ENCODE data around the gene CNTNAP5.
"Not testable (repeated sequence)": the region's sequence is repeated elsewhere in the genome, so short reads cannot be mapped to it uniquely, and the experiment has no call there.

CNTNAP5 gene

DNA sequence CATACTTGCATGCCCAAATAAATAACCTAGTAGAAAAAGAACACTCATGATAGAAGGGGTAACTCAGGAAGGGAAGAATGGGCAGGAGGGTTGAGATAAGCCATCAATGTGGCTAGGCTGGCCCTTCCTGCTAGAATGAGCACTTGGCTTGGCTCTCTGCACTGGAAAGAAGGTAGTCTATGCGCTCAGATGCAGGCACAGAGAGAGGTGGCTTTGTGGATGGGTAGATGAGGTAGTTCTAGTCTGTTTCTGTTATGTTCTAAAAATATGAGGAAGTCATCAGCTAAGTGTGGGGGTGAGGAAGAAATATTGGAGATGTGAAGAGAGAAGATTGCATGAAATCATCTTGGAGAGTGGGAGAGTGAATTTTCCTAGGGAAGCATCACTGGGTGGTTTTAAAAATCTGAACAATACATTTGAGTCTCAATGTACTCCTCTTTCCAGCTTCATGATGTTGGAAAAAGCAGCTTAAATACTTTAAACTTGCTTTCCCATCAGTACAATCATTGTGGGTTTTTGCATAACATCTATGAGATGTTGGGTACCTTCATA, 357.1 kb downstream of the CNTNAP5 start:
- peaks cover 4% of the 10 kb centered on the region; the same call in 1 of the 2 replicates for H3K4me1 ChIP-seq (ENCODE audit: low read length)
- H2AFZ ChIP-seq (ENCODE audit: low read depth, low read length): no peak overlapping the region
- no peaks in the 10 kb centered on the region for H3K79me2 ChIP-seq (ENCODE audit: low read length)
- no peak overlapping the region for H3K27ac ChIP-seq (ENCODE audit: low read length)
- H3K4me2 ChIP-seq (ENCODE audit: low read length): no peak overlapping the region
- no peaks in the 10 kb centered on the region for H3K9me3 ChIP-seq (ENCODE audit: insufficient read depth, low read length)
- H3K27me3 ChIP-seq (ENCODE audit: low read depth, low read length): no peaks in the 10 kb centered on the region
- no peak overlapping the region for H3K4me3 ChIP-seq (ENCODE audit: low read length)
- H4K20me1 ChIP-seq (ENCODE audit: insufficient read depth, low read length): no peaks in the 10 kb centered on the region
- TF ChIP-seq EZH2phosphoT487 (IDR thresholded peaks at IDR 0.05; ENCODE audit: low read depth) (no peak), CTCF (IDR thresholded peaks at IDR 0.05; ENCODE audit: low read depth, low read length) (no peak)
- no peaks in the 10 kb centered on the region for H3K36me3 ChIP-seq (replicated peaks; ENCODE audit: low read depth, low read length)
- H3K9ac ChIP-seq (ENCODE audit: low read length): no peak overlapping the region

DNA sequence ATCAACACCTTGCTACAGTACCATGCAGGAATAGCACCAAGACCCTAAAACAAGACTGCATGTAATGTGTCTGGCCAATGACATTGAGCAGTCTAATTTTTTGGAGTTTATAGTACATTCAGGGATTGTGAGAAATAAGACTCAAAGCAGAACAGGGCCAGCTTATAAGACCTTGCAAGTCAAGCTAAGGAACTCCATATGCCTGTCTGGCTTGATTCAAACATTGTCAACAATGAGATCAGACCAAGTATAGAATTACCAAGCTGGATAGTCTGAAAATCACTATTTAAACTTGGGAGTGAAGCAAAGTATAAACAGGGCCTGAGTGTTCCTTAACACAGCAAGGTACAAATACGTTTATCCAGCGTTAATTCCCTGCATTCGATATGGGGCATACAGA, 370.9 kb downstream of the CNTNAP5 start:
- Histone ChIP-seq H3K4me1 (ENCODE audit: low read length) (no peaks in the 10 kb centered on the region), H3K9me3 (ENCODE audit: insufficient read depth, low read length) (no peaks in the 10 kb centered on the region), H3K27me3 (ENCODE audit: low read depth, low read length) (no peaks in the 10 kb centered on the region), H3K36me3 (replicated peaks; ENCODE audit: low read depth, low read length) (no peaks in the 10 kb centered on the region), H3K27ac (ENCODE audit: low read length) (no peak overlapping the region), H4K20me1 (ENCODE audit: insufficient read depth, low read length) (no peaks in the 10 kb centered on the region), H3K9ac (ENCODE audit: low read length) (no peak overlapping the region), H2AFZ (ENCODE audit: low read depth, low read length) (no peak overlapping the region), H3K4me3 (ENCODE audit: low read length) (no peak overlapping the region), H3K4me2 (ENCODE audit: low read length) (no peak overlapping the region), H3K79me2 (ENCODE audit: low read length) (no peaks in the 10 kb centered on the region)
- TF ChIP-seq EZH2phosphoT487 (IDR thresholded peaks at IDR 0.05; ENCODE audit: low read depth): no peak
- TF ChIP-seq CTCF (IDR thresholded peaks at IDR 0.05; ENCODE audit: low read depth, low read length): no peak

GRCh38 chr2:124402274-124402673, 377.2 kb downstream of the CNTNAP5 start:
- Histone ChIP-seq H3K27me3 (ENCODE audit: low read depth, low read length) (no peaks in the 10 kb centered on the region), H3K27ac (ENCODE audit: low read length) (no peak overlapping the region), H3K9me3 (ENCODE audit: insufficient read depth, low read length) (no peaks in the 10 kb centered on the region), H3K4me3 (ENCODE audit: low read length) (no peak overlapping the region), H4K20me1 (ENCODE audit: insufficient read depth, low read length) (no peaks in the 10 kb centered on the region), H3K79me2 (ENCODE audit: low read length) (no peaks in the 10 kb centered on the region), H2AFZ (ENCODE audit: low read depth, low read length) (no peak overlapping the region), H3K9ac (ENCODE audit: low read length) (no peak overlapping the region), H3K4me1 (ENCODE audit: low read length) (no peaks in the 10 kb centered on the region), H3K4me2 (ENCODE audit: low read length) (no peak overlapping the region), H3K36me3 (replicated peaks; ENCODE audit: low read depth, low read length) (no peaks in the 10 kb centered on the region)
- no peak for TF ChIP-seq EZH2phosphoT487 (IDR thresholded peaks at IDR 0.05; ENCODE audit: low read depth)

DNA sequence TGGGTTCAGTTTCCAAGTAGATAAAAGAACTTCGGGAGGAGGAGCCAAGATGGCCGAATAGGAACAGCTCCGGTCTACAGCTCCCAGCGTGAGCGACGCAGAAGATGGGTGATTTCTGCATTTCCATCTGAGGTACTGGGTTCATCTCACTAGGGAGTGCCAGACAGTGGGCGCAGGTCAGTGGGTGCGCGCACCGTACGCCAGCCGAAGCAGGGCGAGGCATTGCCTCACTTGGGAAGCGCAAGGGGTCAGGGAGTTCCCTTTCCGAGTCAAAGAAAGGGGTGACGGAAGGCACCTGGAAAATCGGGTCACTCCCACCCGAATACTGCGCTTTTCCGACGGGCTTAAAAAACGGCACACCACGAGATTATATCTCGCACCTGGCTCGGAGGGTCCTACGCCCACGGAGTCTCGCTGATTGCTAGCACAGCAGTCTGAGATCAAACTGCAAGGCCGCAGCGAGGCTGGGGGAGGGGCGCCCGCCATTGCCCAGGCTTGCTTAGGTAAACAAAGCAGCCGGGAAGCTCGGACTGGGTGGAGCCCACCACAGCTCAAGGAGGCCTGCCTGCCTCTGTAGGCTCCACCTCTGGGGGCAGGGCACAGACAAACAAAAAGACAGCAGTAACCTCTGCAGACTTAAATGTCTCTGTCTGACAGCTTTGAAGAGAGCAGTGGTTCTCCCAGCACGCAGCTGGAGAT, 382.9 kb downstream of the CNTNAP5 start:
- not testable (repeated sequence) for H2AFZ ChIP-seq (ENCODE audit: low read depth, low read length); H3K4me3 ChIP-seq (ENCODE audit: low read length); H3K4me1 ChIP-seq (ENCODE audit: low read length); H3K79me2 ChIP-seq (ENCODE audit: low read length); H3K36me3 ChIP-seq (replicated peaks; ENCODE audit: low read depth, low read length); H3K27ac ChIP-seq (ENCODE audit: low read length); H3K9ac ChIP-seq (ENCODE audit: low read length); H3K4me2 ChIP-seq (ENCODE audit: low read length); H3K27me3 ChIP-seq (ENCODE audit: low read depth, low read length); H4K20me1 ChIP-seq (ENCODE audit: insufficient read depth, low read length); H3K9me3 ChIP-seq (ENCODE audit: insufficient read depth, low read length)

- Histone ChIP-seq H3K4me2 (ENCODE audit: low read length) (no peak overlapping the region), H3K9me3 (ENCODE audit: insufficient read depth, low read length) (no peaks in the 10 kb centered on the region), H3K27me3 (ENCODE audit: low read depth, low read length) (peaks cover 7% of the 10 kb centered on the region; the same call in 1 of the 2 replicates), H3K79me2 (ENCODE audit: low read length) (no peaks in the 10 kb centered on the region), H3K4me3 (ENCODE audit: low read length) (no peak overlapping the region), H4K20me1 (ENCODE audit: insufficient read depth, low read length) (no peaks in the 10 kb centered on the region), H3K9ac (ENCODE audit: low read length) (no peak overlapping the region), H3K36me3 (replicated peaks; ENCODE audit: low read depth, low read length) (no peaks in the 10 kb centered on the region), H2AFZ (ENCODE audit: low read depth, low read length) (no peak overlapping the region), H3K4me1 (ENCODE audit: low read length) (peaks cover 6% of the 10 kb centered on the region), H3K27ac (ENCODE audit: low read length) (no peak overlapping the region)
- no peak for TF ChIP-seq CTCF (IDR thresholded peaks at IDR 0.05; ENCODE audit: low read depth, low read length)
Observed at GRCh38 chr2:124424074-124424473, 399.0 kb downstream of the CNTNAP5 start.
